Adipocyte (in vitro differentiated cells): ENCODE results near the gene CAND2.
"Not testable (repeated sequence)": the region's sequence is repeated elsewhere in the genome, so short reads cannot be mapped to it uniquely, and the experiment has no call there.

ENCODE experiments used
- DNase-seq: peaks from one replicate; pipeline ENCODE4 v3.0.0-alpha.2; 2015; ENCODE audit warnings: low read depth
- H3K27me3 ChIP-seq: replicated peaks from 2 replicates; pipeline ENCODE4 v1.7.0; 2013; ENCODE audit warnings: mild to moderate bottlenecking, low read length, moderate library complexity; ENCODE audit not compliant: control insufficient read depth, insufficient read depth
- H3K36me3 ChIP-seq: 2 replicates; pipeline ENCODE4 v1.7.0; 2013; ENCODE audit warnings: low read length, mild to moderate bottlenecking, moderate library complexity; ENCODE audit not compliant: control insufficient read depth, insufficient read depth, severe bottlenecking
- H3K4me1 ChIP-seq: 2 replicates; pipeline ENCODE4 v1.7.0; 2013; ENCODE audit warnings: mild to moderate bottlenecking, low read length, moderate library complexity; ENCODE audit not compliant: control insufficient read depth, insufficient read depth
- H3K4me3 ChIP-seq: 2 replicates; pipeline ENCODE4 v1.7.0; 2013; ENCODE audit warnings: mild to moderate bottlenecking, low read length, moderate library complexity
- H3K9ac ChIP-seq: 2 replicates; pipeline ENCODE4 v1.7.0; 2013; ENCODE audit warnings: mild to moderate bottlenecking, low read length, moderate library complexity
- H3K9me3 ChIP-seq: 2 replicates; pipeline ENCODE4 v1.7.0; 2013; ENCODE audit warnings: mild to moderate bottlenecking, low read length, moderate library complexity; ENCODE audit not compliant: control insufficient read depth

Gene CAND2

DNA sequence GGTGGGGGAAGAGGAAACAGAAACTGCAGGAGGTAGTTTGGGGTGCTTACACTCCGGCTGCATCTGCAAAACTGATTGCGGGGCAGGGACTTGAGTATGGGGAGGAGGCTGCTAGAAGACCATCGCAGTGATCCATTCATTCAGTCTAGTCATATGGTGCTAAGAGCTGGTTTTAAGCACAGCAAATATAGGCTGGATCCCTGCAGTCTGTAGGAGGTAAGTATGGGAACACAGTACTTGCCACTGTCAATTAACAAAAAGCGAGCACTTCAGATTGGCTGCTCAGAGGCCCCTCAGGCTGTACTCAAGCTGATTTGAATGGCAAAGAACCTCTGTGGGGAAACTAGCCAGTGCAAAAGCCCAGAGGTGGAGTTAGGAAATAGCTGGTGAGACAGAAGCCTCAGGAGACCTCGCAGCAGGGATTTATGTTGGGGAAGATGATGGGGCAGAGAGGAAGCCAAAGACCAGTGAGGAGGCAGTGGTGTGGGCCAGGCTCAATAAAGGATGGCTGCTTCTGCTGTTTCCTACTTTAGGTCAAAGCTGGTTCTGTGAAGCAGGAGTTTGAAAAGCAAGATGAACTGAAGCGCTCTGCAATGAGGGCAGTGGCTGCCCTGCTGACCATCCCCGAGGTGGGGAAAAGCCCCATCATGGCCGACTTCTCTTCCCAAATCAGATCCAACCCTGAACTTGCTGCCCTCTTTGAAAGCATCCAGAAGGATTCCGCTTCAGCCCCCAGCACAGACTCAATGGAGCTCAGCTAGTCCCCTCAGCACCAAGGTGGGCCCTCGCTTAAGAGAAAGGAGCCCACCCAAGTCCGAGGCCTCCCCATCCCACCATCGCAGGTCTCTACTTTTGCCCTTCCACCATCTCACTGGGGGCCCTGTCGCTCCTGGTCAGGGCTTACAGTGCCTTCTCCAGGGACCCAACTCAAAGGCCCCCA lies 37.0 kb downstream of the CAND2 start:
- no peaks in the 10 kb centered on the region for H3K9me3 ChIP-seq
- no peak overlapping the region for H3K4me3 ChIP-seq
- no peak for DNase-seq
- peaks cover 74% of the 10 kb centered on the region for H3K36me3 ChIP-seq
- H3K4me1 ChIP-seq = peaks cover 39% of the 10 kb centered on the region
- H3K9ac ChIP-seq = peak overlapping the region; percentile 45
- H3K27me3 ChIP-seq = no peaks in the 10 kb centered on the region

DNA sequence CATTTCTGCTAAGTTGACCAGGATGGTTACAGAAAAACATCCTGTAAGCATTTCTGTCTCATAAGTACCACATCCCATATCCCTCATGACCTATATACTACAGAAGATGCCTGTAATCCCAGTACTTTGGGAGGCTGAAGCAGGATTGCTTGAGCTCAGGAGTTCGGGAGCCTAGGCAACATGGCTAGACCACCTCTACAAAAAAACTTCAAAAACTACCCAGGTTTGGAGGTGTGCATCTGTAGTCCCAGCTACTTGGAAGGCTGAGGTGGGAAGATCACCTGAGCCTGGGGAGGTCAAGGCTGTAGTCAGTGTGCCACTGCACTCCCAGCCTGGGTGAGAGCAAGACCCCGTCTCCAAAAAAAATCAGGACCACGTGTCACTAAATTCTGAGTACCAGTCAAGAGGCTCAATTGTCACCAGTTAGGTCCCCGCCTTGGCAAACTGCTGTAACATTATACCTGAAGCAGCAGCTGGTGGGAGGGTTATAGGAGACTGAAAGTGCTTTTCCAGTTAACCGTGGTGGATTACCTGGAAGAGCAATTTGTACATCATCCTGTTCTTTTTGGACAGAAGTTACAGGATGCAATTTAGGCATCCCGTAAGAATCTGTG lies 38.7 kb downstream of the CAND2 start:
- DNase-seq = no peak
- no peak overlapping the region for H3K9ac ChIP-seq
- no peaks in the 10 kb centered on the region for H3K27me3 ChIP-seq
- peaks cover 53% of the 10 kb centered on the region for H3K4me1 ChIP-seq
- no peaks in the 10 kb centered on the region for H3K9me3 ChIP-seq
- H3K4me3 ChIP-seq = no peak overlapping the region
- H3K36me3 ChIP-seq = peaks cover 88% of the 10 kb centered on the region

DNA sequence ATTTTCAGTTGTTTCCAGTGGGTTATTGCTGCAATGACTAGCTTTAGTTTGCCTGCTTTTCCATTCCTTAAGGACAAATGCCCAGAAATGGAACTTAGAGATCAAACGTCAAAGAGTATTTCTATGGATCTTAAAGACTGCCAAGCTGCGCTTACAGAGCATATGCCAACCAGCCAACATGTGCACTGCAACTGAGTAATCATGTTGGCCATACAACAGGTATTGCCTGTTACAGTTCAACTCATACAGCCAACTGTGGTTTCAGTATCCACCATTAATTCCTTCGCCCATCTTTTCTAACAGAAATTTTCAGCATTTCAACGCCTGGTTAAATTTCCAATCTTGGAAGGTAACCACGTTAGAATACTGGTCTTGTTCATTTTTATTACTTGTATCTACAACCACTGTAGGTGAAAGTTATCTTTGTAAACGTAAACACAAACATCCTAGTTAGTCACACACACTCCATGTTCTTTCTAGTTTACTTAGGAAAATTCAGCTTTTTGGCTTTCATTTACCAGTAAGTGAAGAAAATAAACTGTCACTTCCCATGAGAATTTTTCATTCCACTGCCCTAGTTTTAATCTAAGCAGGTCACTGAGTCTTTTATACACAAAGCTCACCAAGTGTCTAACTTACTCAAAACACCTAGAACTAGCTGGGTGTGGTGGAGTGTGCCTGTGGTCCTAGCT lies 41.0 kb downstream of the CAND2 start:
- DNase-seq = no peak
- Histone ChIP-seq H3K4me3 (peak overlapping the region; percentile 89), H3K36me3 (peaks cover 74% of the 10 kb centered on the region), H3K9ac (peak overlapping the region; percentile 5), H3K4me1 (peaks cover 53% of the 10 kb centered on the region), H3K27me3 (no peaks in the 10 kb centered on the region), H3K9me3 (no peaks in the 10 kb centered on the region)

DNA sequence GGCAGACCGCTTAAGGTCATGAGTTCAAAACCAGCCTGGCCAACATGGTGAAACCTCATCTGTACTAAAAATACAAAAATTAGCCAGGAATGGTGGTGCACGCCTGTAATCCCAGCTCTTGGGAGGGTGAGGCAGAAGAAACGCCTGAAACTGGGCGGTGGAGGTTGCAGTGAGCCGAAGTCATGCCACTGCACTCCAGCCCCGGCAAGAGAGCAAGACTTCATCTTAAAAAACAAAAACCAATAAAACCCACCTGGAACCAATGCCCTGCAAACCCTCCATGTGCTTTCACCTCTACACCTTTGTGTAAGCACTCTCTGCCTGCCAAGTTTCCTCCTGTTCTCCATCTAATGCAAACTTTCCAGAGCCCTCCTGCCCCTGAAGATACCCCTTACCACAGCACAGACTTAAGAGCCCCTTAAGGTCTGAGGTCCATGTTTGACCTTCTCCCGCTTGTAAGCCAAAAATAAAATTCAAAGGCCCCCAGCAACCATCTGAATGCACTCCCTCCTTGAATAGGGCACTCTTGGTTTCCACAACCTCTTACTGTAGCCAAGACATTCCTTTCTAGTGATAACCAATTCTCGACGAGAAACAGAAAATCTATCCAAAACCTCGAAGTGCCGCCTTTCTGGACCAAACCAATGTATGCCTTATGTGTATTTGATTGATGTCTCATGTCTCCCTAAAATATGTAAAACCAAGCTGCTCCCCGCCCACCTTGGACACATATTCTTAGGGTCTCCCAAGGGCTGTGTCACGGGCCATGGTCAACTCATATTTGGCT lies 41.9 kb downstream of the CAND2 start:
- peaks cover 48% of the 10 kb centered on the region for H3K4me1 ChIP-seq
- H3K9me3 ChIP-seq = no peaks in the 10 kb centered on the region
- peaks cover 65% of the 10 kb centered on the region for H3K36me3 ChIP-seq
- peak overlapping the region; percentile 13 for H3K9ac ChIP-seq
- no peak for DNase-seq
- H3K27me3 ChIP-seq = no peaks in the 10 kb centered on the region
- H3K4me3 ChIP-seq = peak overlapping the region; percentile 89

DNA sequence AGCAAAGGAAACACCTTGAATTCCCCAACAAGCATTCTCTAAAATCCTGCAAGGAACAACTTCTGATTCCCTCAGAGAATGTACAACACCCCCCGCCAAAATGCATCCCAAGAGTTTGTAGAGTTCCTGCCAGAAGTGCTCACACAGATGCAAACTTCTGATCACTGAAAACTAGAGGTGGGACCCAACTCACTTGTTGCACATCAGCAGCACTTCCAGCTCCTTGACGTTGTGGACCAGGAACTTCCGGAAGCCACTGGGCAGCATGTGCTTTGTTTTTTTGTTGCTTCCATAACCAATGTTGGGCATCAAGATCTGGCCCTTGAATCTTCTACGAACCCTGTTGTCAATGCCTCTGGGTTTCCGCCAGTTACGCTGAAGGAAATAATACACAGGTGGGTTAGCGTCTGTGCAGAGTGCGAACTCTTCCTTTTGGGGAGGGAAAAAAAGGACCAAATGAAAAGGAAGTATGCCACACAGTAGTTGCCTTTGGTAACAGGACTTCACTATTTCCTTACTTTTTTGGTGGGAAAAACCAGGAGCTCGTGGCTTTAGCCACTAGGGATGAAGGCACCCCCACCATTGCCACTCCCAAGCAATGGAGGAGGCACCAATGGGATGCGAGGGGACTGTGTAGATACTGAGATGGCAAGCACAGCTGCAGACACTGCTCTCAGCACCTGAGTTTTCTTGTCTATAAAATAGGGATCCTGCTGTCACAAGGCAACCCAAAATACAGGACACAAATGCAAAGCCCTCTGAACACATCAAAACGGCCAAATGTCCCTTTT lies 42.9 kb downstream of the CAND2 start:
- DNase-seq = no peak
- Histone ChIP-seq H3K4me1 (peaks cover 38% of the 10 kb centered on the region), H3K9ac (peak overlapping the region; percentile 94), H3K9me3 (no peaks in the 10 kb centered on the region), H3K36me3 (peaks cover 55% of the 10 kb centered on the region), H3K27me3 (no peaks in the 10 kb centered on the region), H3K4me3 (peak overlapping the region; percentile 89)

DNA sequence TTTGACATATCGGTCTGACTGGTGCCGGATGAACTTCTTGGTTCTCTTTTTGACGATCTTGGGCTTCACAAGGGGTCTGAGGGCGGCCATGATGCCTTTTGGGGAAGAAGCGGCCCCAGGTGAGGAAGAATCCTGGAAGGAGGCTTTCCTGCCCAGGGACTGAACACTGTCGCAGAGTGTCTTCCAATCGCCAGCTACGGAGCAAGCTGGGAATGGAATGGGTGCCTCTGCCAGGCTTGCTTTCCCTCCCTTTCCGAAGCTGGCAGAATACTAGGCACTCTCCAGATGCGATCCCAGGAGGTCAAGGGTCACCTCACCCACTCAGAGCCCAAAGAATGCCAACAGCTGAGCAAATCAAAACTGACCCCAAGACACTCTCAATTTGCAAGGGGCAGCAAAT lies 43.7 kb downstream of the CAND2 start:
- H3K9ac ChIP-seq = peak overlapping the region; percentile 94
- not testable (repeated sequence) for H3K9me3 ChIP-seq, H3K27me3 ChIP-seq, DNase-seq
- peaks cover 32% of the 10 kb centered on the region for H3K4me1 ChIP-seq
- H3K36me3 ChIP-seq = peaks cover 47% of the 10 kb centered on the region
- H3K4me3 ChIP-seq = peak overlapping the region; percentile 89

DNA sequence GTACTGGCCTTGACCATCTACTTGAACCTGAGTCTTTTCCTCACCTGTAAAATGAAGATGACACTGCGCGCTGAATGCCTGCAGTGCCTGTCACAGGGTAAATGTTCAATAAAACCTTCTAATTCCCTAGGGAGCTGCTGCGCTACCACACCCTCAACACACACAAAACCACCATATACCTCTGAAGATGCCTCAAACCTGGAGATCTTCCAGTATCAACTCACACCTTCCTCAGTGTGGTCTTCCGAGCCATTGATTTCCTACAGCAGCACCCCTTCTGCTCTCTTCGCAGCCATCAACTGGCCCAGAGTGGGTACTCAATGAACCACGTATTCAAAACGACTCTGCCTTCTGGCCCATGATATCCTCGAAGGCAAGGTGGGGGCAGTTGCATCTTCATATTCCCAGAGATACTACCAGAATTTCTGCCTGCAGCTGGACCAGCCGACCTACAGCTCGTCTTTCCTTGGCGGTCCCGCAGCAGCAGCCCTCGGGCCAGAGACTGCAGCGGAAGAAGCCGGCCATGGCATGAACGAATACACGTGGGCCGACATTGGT lies 44.2 kb downstream of the CAND2 start:
- Histone ChIP-seq H3K4me1 (peaks cover 30% of the 10 kb centered on the region), H3K9me3 (no peaks in the 10 kb centered on the region), H3K36me3 (peaks cover 42% of the 10 kb centered on the region), H3K9ac (peak overlapping the region; percentile 94), H3K27me3 (no peaks in the 10 kb centered on the region), H3K4me3 (peak overlapping the region; percentile 89)
- DNase-seq = peak; percentile 64

DNA sequence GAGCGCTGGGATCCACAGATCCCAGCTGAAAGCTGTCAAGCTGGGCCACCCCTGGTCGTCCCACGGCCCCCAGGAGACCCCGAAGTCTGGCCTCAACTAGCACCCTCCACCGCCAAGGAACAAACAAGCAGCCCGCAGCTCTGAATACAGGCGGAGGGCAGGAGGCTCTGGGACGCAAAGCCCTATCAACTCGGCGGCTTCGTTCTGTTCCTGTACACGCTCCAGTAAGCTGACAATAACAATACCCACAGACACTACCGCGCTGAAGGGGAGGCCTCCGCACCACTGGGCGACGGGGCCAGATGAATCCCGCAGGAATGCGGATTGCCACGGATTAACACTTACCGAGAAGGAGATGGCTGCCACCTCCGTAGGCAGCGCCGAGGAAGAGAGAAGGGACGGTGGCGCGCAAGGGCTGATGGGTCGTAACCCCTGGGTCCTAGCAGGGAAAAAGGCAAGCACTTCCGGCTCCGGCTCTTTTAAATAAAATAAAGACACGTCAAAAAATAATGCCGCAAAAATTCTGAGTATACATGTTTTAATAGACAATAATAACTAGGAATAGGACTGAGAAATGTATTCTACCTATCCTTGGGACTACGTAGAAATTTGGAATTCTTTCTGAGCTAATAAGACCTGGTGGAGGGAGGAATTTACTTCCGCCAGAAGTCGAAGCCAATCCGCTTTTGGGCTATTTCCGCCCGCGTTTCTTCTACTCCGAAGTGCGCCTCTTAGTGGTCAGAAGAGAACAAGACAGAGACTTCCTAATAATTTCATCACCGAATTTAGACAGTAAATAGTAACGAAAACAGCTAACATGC lies 44.9 kb downstream of the CAND2 start, which contains the start of gene RPL32:
TSS of gene RPL32 (minus strand) at position 417 of the 821 bp plus-strand sequence. CDS start 1,328 bp downstream, outside the sequence.
- Histone ChIP-seq H3K9me3 (no peaks in the 10 kb centered on the region), H3K36me3 (peaks cover 35% of the 10 kb centered on the region), H3K27me3 (no peaks in the 10 kb centered on the region), H3K9ac (peak within 1 kb of the TSS; percentile 94), H3K4me1 (peaks cover 34% of the 10 kb centered on the region), H3K4me3 (peak within 1 kb of the TSS; percentile 89)
- DNase-seq = peak; percentile 99

DNA sequence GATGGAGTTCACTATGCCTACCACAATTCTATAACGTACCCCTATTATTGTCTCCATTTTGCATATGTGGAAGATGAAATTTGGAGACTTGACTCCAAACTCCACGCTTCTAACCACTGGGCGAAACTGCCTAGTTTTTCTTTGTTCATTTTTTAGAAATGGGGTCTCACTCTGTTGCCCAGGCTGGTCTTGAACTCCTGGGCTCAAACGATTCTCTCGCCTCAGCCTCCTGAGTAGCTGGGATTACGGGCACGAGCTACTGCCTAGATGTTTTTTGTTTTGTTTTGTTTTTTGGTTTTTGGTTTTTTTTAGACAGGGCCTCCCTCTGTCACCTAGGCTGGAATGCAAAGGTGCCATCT lies 45.5 kb downstream of the CAND2 start:
- no peaks in the 10 kb centered on the region for H3K9me3 ChIP-seq
- peaks cover 40% of the 10 kb centered on the region for H3K4me1 ChIP-seq
- peak overlapping the region; percentile 94 for H3K9ac ChIP-seq
- H3K36me3 ChIP-seq = peaks cover 29% of the 10 kb centered on the region
- H3K4me3 ChIP-seq = peak overlapping the region; percentile 89
- no peak for DNase-seq
- H3K27me3 ChIP-seq = no peaks in the 10 kb centered on the region
